IPS-20b (cell line): ENCODE measurements around the gene TKT.

Experiments
- H3K27ac ChIP-seq: one replicate; pipeline ENCODE4 v1.5.1; 2013; ENCODE audit warnings: low read length
- H3K27me3 ChIP-seq: 2 replicates; pipeline ENCODE4 v1.6.1; 2013; ENCODE audit warnings: mild to moderate bottlenecking, low read length, inconsistent platforms; ENCODE audit not compliant: insufficient read depth
- H3K36me3 ChIP-seq: 2 replicates; pipeline ENCODE4 v1.6.1; 2013; ENCODE audit warnings: low read depth, mild to moderate bottlenecking, inconsistent platforms, low read length, moderate library complexity; ENCODE audit not compliant: insufficient read depth
- H3K4me1 ChIP-seq: 2 replicates; pipeline ENCODE4 v1.6.1; 2013; ENCODE audit warnings: mild to moderate bottlenecking, control low read depth, inconsistent platforms, low read length, moderate library complexity; ENCODE audit not compliant: insufficient read depth
- H3K4me3 ChIP-seq: 2 replicates; pipeline ENCODE4 v1.5.1; 2013; ENCODE audit warnings: mild to moderate bottlenecking, low read length, inconsistent platforms
- H3K9ac ChIP-seq: 2 replicates; pipeline ENCODE4 v1.6.1; 2013; ENCODE audit warnings: low read depth, mild to moderate bottlenecking, inconsistent platforms, low read length, moderate library complexity
- H3K9me3 ChIP-seq: 2 replicates; pipeline ENCODE4 v1.6.1; 2013; ENCODE audit warnings: mild to moderate bottlenecking, low read depth, low read length, inconsistent platforms; ENCODE audit not compliant: insufficient read depth

The TKT gene

DNA sequence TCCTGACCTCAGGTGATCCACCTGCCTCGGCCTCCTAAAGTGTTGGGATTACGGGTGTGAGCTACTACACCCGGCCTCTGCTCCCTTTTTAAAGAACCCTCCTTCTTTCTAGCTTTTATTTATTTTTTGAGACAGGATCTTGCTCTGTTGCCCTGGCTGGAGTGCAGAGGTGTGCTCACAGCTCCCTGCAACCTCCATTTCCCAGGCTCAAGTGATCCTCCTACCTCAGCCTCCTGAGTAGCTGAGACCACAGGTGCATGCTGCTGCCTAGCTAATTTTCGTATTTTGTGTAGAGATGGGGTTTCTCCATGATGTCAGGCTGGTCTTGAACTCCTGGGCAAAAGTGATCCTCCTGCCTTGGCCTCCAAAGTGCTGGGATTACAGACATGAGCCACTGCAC lies 34.5 kb downstream of the TKT start:
- H3K27ac ChIP-seq = no peak overlapping the region
- no peaks in the 10 kb centered on the region for H3K9me3 ChIP-seq
- no peak overlapping the region for H3K4me3 ChIP-seq
- H3K27me3 ChIP-seq = no peaks in the 10 kb centered on the region
- peaks cover 37% of the 10 kb centered on the region for H3K36me3 ChIP-seq
- no peaks in the 10 kb centered on the region for H3K4me1 ChIP-seq
- H3K9ac ChIP-seq = no peak overlapping the region

DNA sequence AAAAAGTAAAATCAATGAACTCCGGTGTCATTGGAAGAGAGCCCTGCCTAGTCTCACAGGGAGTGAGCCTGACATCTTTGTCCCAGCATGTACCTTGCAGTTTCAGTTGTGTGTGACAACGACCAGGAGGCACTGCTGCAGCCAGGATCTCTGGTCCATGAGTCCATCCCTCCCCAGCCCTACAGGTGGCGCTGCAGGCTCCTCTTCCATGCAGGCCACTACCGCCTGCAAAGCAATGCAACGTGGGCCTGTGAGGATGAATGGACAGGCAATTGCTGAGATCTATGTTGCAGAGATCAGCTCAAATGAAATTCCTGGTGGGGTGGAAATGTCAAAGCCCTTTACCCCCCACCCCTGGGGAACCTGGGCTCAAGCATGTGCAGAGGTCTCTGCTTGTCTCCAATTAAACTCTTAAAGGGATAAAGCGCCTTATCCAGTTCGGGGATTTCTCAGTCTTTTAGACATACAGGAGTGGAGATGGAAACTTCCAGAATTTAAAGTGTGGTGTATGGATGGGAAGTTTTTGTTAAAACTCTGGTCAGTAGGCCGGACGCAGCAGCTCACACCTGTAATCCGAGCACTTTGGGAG lies 35.8 kb downstream of the TKT start:
- H3K9ac ChIP-seq = no peak overlapping the region
- H3K27ac ChIP-seq = no peak overlapping the region
- H3K36me3 ChIP-seq = peaks cover 24% of the 10 kb centered on the region
- H3K27me3 ChIP-seq = no peaks in the 10 kb centered on the region
- H3K9me3 ChIP-seq = no peaks in the 10 kb centered on the region
- no peak overlapping the region for H3K4me3 ChIP-seq
- H3K4me1 ChIP-seq = no peaks in the 10 kb centered on the region

DNA sequence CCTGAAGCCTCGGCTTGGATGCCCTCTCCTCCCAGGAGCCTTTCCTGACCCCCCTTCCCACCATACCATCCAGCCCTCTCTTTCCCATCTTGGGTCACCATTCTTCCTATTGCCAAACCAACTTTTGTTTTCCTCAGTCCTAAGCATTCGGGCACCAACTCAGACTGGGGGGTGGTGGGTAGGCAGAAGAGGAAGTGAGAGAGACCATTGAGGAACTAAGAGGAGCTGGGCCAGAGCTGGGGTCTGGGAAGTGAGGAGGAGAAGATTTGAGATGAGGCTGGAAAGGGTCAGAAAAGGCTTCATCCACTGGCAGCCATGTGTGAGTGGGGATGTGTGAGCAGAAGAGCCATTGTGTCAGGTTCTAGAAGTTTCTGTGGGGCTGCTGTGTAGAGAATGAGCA lies 37.7 kb downstream of the TKT start:
- H3K36me3 ChIP-seq = peaks cover 5% of the 10 kb centered on the region; the same call in 1 of the 2 replicates
- no peak overlapping the region for H3K4me3 ChIP-seq
- no peaks in the 10 kb centered on the region for H3K9me3 ChIP-seq
- H3K27me3 ChIP-seq = no peaks in the 10 kb centered on the region
- no peak overlapping the region for H3K27ac ChIP-seq
- H3K4me1 ChIP-seq = no peaks in the 10 kb centered on the region
- no peak overlapping the region for H3K9ac ChIP-seq

DNA sequence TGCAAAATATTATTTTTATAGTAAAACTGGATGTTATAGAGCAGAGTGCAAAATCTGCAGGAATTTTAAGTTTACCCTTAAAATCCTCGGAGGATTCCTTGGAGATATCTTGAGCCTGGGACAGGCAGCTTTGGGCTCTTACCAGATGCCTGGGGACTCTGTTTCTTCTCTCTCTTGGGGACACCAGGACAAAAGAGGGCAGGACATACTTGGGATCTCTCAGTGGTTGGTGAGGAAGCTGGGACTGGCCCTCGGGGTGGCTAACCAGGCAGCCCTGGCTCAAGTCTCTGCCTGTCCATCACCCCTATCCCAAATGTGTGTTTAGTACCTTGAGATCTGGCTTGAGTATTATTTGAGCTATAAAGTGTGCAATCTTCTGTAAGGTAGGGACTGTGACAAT lies 38.6 kb downstream of the TKT start:
- H3K36me3 ChIP-seq = no peaks in the 10 kb centered on the region
- H3K27ac ChIP-seq = no peak overlapping the region
- no peaks in the 10 kb centered on the region for H3K4me1 ChIP-seq
- no peaks in the 10 kb centered on the region for H3K27me3 ChIP-seq
- no peak overlapping the region for H3K9ac ChIP-seq
- H3K4me3 ChIP-seq = no peak overlapping the region
- no peaks in the 10 kb centered on the region for H3K9me3 ChIP-seq

DNA sequence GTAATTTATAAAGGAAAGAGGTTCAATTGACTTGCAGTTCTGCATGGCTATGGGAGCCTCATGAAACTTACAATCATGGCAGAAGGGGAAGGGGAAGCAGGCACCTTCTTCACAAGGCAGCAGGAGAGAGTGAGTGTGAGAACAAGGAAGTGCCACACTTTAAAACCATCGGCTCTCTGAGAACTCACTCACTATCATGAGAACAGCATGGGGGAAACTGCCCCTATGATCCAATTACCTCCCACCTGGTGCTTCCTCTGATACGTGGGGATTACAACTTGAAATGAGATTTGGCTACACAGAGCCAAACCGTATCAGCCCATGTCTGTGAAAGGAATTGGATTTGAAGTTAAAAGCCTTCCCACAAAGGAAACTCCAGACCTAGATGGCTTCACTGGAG lies 39.1 kb downstream of the TKT start:
- Histone ChIP-seq H3K9ac (no peak overlapping the region), H3K4me3 (no peak overlapping the region), H3K36me3 (no peaks in the 10 kb centered on the region), H3K9me3 (no peaks in the 10 kb centered on the region), H3K27me3 (no peaks in the 10 kb centered on the region), H3K4me1 (no peaks in the 10 kb centered on the region), H3K27ac (no peak overlapping the region)

DNA sequence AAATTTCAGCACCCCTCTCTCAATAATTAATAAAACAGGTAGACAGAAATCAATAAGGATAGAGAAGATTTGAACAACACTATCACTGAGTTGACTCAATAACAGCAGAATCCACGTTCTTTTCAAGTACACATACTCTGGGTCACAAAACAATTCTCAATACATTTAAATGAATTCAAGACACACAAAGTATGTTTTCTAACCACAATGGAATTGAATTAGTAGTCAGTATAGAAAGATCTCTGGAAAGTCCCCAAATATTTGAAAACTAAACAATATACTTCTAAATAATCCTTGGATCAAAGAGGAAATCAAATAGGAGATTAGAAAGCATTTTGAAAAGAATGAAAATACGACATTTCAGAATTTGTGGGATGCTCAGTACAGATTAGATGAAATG lies 40.0 kb downstream of the TKT start:
- H3K36me3 ChIP-seq = no peaks in the 10 kb centered on the region
- no peaks in the 10 kb centered on the region for H3K4me1 ChIP-seq
- H3K4me3 ChIP-seq = no peak overlapping the region
- no peaks in the 10 kb centered on the region for H3K9me3 ChIP-seq
- no peak overlapping the region for H3K27ac ChIP-seq
- H3K9ac ChIP-seq = no peak overlapping the region
- H3K27me3 ChIP-seq = no peaks in the 10 kb centered on the region

DNA sequence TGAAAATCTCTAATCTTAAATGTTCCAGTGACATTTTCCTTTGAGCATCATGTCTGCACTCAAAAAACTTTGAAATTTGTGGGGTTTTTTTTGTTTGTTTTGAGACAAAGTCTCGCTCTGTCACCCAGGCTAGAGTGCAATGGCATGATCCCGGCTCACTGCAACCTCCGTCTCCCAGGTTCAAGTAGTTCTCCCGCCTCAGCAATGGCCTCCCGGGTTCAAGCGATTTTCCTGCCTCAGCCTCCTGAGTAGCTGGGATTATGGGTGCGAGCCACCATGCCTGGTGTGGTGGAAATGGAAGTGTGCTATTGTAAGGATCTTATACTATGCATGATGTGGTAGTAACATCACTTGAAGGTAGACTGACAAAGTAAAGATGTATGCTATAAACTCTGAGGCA lies 42.5 kb downstream of the TKT start:
- no peaks in the 10 kb centered on the region for H3K27me3 ChIP-seq
- H3K36me3 ChIP-seq = no peaks in the 10 kb centered on the region
- H3K9ac ChIP-seq = no peak overlapping the region
- no peak overlapping the region for H3K27ac ChIP-seq
- H3K4me1 ChIP-seq = no peaks in the 10 kb centered on the region
- no peaks in the 10 kb centered on the region; the same call in 1 of the 2 replicates for H3K9me3 ChIP-seq
- H3K4me3 ChIP-seq = no peak overlapping the region

DNA sequence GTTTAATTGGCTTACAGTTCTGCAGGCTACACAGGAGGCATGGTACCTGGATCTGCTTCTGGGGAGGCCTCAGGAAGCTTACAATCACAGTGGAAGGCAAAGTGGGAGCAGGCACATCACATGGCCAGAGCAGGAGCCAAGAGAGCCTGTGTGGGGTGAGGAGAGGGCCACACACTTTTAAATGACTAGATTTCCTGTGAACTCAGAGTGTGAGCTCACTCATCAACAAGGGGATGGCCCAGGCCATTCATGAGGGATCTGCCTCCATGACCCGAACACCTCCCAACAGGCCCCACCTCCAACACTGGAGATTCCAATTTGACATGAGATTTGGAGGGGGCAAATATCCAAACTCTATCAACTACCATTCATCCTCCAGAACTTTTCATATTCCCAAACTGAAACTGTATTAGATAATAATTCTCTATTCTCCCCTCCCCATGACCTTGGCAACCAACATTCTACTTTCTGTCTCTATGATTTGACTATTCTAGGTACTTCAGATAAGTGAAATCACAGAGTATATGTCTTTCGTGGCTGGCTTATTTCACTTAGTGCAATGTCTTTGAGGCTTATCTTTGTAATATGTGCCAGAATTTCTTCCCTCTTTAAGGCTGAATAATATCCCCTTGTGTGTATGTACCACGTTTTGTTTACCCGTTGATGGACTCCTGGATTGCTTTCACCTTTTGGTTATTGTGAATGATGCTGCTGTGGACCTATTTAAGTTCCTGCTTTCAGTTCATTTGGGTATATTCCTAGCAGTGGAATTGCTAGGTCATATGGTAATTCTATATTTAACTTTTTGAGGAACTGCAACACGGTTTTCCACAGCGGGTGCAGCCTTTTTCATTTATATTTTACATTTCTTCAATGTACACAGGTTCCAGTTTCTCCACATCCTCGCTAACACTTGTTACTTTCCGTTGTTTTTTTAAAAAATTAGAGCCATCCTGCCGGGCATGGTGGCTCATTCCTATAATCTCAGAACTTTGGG lies 43.8 kb downstream of the TKT start:
- no peaks in the 10 kb centered on the region; the same call in 1 of the 2 replicates for H3K9me3 ChIP-seq
- H3K4me3 ChIP-seq = no peak overlapping the region
- no peak overlapping the region for H3K9ac ChIP-seq
- H3K4me1 ChIP-seq = no peaks in the 10 kb centered on the region
- H3K36me3 ChIP-seq = no peaks in the 10 kb centered on the region
- H3K27ac ChIP-seq = no peak overlapping the region
- no peaks in the 10 kb centered on the region for H3K27me3 ChIP-seq

DNA sequence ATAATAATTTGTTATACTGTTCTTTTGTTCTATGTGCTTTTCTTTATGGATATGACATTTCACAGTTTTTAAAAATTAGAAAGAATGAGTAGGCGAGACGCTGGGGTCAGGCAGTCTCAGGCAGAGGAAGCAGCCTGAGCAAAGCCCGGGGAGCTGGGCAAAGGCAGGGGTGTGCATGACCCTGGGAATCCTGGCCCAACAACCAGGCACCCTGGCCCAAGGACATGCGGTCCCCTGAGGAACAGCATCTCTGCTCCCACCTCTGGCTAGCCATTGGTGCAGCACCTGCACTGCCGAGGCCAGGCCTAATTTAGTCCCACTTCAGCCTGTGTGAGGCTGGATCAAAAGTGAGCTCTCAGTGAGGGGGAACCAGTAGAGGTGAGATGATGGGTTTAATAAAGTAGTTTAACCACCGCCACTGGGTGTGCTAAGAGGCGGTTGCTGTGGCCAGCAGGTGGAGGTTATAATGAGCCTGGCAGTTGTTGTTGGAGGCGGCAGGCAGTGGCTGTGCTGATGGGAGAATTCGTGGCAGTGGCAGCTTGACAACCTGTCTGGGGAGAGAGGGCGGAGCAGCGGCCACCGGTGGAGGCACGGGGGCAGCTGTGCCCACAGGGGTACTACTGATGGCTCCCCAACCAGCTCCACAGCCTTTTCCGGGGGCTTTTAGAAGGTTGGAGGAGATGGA lies 53.3 kb downstream of the TKT start:
- Histone ChIP-seq H3K4me3 (no peak overlapping the region), H3K9me3 (no peaks in the 10 kb centered on the region), H3K27ac (no peak overlapping the region), H3K27me3 (no peaks in the 10 kb centered on the region), H3K36me3 (no peaks in the 10 kb centered on the region), H3K4me1 (no peaks in the 10 kb centered on the region), H3K9ac (no peak overlapping the region)

DNA sequence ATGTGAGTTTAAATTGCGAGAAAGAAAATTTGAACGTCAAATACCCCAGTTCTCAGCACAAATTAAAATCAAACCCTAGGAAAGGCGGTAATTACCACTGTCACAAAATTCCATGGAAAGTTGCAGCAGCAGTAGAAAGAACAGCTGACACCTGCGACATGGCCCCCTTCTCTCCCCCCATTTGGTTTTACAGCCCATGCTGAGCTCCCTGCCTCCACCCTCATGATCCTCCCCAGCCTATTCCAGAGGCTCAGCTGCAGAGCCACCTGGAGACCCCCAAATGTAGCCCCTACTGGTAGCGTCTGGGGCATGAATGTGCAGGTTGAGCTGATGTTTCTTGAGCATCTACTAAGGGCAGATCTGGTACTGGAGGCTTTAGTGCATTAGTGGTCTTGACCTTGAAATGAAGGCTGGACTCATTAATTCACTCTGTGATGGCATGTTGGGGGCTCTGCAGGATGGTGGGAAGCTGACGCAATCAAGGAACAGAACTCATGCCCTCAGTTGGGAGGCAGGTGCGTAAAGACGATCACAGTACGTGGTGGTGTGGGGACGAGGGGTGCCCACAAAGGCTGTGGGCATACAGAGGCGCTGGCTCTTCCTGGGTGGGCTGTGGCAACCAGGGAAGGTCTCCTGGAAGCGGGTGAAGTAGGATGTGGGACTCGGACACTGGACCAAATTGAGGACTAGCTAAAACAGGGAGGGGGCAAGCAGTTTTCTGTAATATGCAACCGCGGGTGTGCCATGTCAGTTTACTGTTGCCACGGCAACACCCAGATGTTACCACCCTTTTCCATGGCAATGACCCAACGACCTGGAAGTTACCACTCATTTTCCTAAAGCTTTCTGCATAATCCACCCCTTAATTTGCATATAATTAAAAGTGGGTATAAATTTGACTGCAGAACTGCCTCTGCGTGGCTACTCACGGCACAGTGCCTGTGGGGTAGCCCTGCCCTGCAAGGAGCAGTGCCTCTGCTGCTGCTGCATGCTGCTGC lies 55.0 kb downstream of the TKT start:
- Histone ChIP-seq H3K9ac (no peak overlapping the region), H3K4me3 (no peak overlapping the region), H3K4me1 (no peaks in the 10 kb centered on the region; the same call in 1 of the 2 replicates), H3K27me3 (no peaks in the 10 kb centered on the region), H3K9me3 (no peaks in the 10 kb centered on the region), H3K27ac (no peak overlapping the region), H3K36me3 (no peaks in the 10 kb centered on the region)

DNA sequence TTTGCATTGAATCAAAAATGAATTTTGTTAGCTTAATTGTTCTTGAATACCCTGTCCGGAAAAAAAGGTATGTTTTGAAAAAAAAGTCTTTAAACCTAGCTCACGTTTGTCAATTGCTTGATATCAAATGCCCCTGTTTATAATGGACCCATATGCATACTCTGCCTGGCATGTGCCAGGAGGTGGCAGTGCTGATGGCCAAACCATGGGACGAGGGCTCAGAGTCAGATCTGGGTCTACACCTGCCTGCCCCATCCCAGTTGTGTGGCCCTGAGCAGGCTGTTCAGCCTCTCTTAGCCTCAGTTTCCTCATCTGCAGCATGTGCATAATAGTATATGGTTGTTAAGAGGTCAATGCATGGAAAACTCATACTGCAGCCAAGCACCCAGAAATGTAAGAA lies 56.0 kb downstream of the TKT start:
- Histone ChIP-seq H3K9me3 (no peaks in the 10 kb centered on the region), H3K9ac (no peak overlapping the region), H3K4me1 (no peaks in the 10 kb centered on the region; the same call in 1 of the 2 replicates), H3K36me3 (no peaks in the 10 kb centered on the region), H3K27me3 (0 out of 2 replicates have a peak, but pooled peaks cover 4% of the 10 kb centered on the region), H3K4me3 (no peak overlapping the region), H3K27ac (no peak overlapping the region)
